ENCODE results near the gene HACD3. TPM values are rescaled to one million over a fixed set of nuclear protein-coding genes. Genes with fewer than 3 reads are reported as not detected.

Gene HACD3
- total and polyA plus RNA-seq, 2 of the 4 experiments (the other 2 are of a cell fraction) = 60.9 to 131 TPM

DNA sequence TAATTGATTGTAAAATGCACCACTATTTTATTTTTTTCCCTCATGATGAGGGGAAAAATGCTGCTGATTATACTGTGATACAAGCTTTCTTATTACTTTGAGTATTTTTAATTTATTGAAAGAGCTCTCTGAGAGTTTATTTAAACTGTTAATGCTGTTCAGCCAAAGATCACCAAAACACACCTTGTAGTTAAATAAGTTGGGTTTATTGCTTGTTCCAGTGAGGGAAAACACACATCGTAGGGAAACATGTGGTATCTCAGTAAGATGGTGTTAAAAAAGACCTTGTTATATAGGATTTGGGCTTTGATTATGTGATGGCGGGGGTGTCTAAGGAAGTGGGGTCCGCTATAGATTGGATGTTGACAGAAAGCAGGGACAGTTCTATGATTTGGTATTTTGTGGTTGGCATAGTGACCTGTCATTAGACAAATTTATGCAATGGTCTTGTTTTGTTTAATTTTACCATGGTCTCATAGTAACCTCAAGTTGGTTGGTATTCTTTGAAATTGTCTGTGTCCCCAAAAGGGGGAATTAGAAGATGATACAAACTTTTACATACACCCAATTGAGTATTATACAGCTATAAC lies 11.1 kb downstream of the HACD3 start:
- in situ Hi-C loops (cut with MboI; ENCODE audit: low sequenced_read_pairs) (no loop called here), intact Hi-C loops (cut with micrococcal nuclease) (no loop called here), dilution Hi-C loops (cut with HindIII; ENCODE audit: low sequenced_read_pairs, unreplicated experiment) (no loop called here)
- no peak overlapping the region for H2BK120ac ChIP-seq (ENCODE audit: low read depth, low read length)
- H2AFZ ChIP-seq (replicated peaks; ENCODE audit: low read length, poor library complexity) = no peak overlapping the region
- no peaks in the 10 kb centered on the region for H3K36me3 ChIP-seq (ENCODE audit: control insufficient read depth, insufficient read depth, low read length)
- POLR2A ChIA-PET (ENCODE audit: unreplicated experiment) = no interaction called here
- H3K9me3 ChIP-seq (ENCODE audit: control insufficient read depth, insufficient read depth, low read length) = no peaks in the 10 kb centered on the region
- no peak overlapping the region for H2BK5ac ChIP-seq (ENCODE audit: low read depth, low read length, poor library complexity, severe bottlenecking)
- H3K4me1 ChIP-seq (ENCODE audit: control insufficient read depth, insufficient read depth, low read length) = no peaks in the 10 kb centered on the region; the same call in 1 of the 2 replicates
- H3K23ac ChIP-seq (ENCODE audit: low read depth, low read length) = no peak overlapping the region
- ATAC-seq (ENCODE audit: low read depth) = no peak
- H4K91ac ChIP-seq (ENCODE audit: insufficient read depth, low read depth, low read length) = no peak overlapping the region
- H3K27ac ChIP-seq (ENCODE audit: insufficient read depth, low read length) = no peak overlapping the region
- WGBS, 2 experiments (ENCODE audit: extremely low coverage in 2 of 2, insufficient read length in 1 of 2) = 80% methylated on average over 1 of the region's 3 CpGs; no CpG with 5 or more reads in 1 of the 2 experiments
- H3K27me3 ChIP-seq (ENCODE audit: control insufficient read depth, insufficient read depth, low read length) = no peaks in the 10 kb centered on the region
- H3K4me3 ChIP-seq (ENCODE audit: insufficient read depth, low read depth, low read length) = no peak overlapping the region
- peaks cover 4% of the 10 kb centered on the region; the same call in 1 of the 2 replicates for H3K9me1 ChIP-seq (ENCODE audit: insufficient read depth, low read length)
- no peak overlapping the region for H4K8ac ChIP-seq (ENCODE audit: low read depth in 2 of 2, low read length in 2 of 2)
- no peak overlapping the region for H2AK9ac ChIP-seq (replicated peaks; ENCODE audit: low read depth, low read length, poor library complexity)
- no peak overlapping the region for H3K4ac ChIP-seq (ENCODE audit: low read depth, low read length)
- H2BK20ac ChIP-seq (ENCODE audit: low read depth, low read length) = no peak overlapping the region
- no peak overlapping the region for H3K9ac ChIP-seq (ENCODE audit: low read depth, low read length)
- no TSS peak for BruUV-seq (replicated peaks)
- no peak overlapping the region for H3K18ac ChIP-seq (ENCODE audit: low read depth, low read length)
- CTCF ChIA-PET = no interaction called here
- no peak overlapping the region for H3K56ac ChIP-seq (ENCODE audit: extremely low read depth, insufficient read depth, low read length)
- H4K5ac ChIP-seq (ENCODE audit: low read depth, low read length) = no peak overlapping the region
- no peak for DNase-seq
- no peak for TF ChIP-seq NFE2L2 (IDR thresholded peaks at IDR 0.05; ENCODE audit: low read depth, low read length)
- no peak for TF ChIP-seq MAZ (IDR thresholded peaks at IDR 0.05; ENCODE audit: borderline replicate concordance, low read depth, low read length)
- TF ChIP-seq BHLHE40 (IDR thresholded peaks at IDR 0.05; ENCODE audit: low read depth, low read length) = no peak
- no peak for TF ChIP-seq RAD21 (IDR thresholded peaks at IDR 0.05; ENCODE audit: low read length)
- no peak for TF ChIP-seq SMC3 (IDR thresholded peaks at IDR 0.05; ENCODE audit: low read depth, low read length)
- no peak for TF ChIP-seq POLR2A (IDR thresholded peaks at IDR 0.05; ENCODE audit: low read depth, low read length)
- no peak for TF ChIP-seq FOS (IDR thresholded peaks at IDR 0.05; ENCODE audit: low read depth, low read length)
- TF ChIP-seq CHD1 (IDR thresholded peaks at IDR 0.05; ENCODE audit: low read depth, low read length) = no peak
- TF ChIP-seq ELK1 (IDR thresholded peaks at IDR 0.05; ENCODE audit: borderline replicate concordance, low read depth, low read length) = no peak
- no peak for TF ChIP-seq MAFK (IDR thresholded peaks at IDR 0.05; ENCODE audit: low read depth, low read length)
- TF ChIP-seq CEBPB (IDR thresholded peaks at IDR 0.05; ENCODE audit: low read depth, low read length) = no peak
- TF ChIP-seq, protein P1, sequence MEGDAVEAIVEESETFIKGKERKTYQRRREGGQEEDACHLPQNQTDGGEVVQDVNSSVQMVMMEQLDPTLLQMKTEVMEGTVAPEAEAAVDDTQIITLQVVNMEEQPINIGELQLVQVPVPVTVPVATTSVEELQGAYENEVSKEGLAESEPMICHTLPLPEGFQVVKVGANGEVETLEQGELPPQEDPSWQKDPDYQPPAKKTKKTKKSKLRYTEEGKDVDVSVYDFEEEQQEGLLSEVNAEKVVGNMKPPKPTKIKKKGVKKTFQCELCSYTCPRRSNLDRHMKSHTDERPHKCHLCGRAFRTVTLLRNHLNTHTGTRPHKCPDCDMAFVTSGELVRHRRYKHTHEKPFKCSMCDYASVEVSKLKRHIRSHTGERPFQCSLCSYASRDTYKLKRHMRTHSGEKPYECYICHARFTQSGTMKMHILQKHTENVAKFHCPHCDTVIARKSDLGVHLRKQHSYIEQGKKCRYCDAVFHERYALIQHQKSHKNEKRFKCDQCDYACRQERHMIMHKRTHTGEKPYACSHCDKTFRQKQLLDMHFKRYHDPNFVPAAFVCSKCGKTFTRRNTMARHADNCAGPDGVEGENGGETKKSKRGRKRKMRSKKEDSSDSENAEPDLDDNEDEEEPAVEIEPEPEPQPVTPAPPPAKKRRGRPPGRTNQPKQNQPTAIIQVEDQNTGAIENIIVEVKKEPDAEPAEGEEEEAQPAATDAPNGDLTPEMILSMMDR (conservative IDR thresholded peaks at IDR 0.05; ENCODE audit: low read depth, low read length) = no peak
- no peak for TF ChIP-seq RCOR1 (IDR thresholded peaks at IDR 0.05; ENCODE audit: insufficient replicate concordance, low read length)
- H3K4me2 ChIP-seq (ENCODE audit: low read depth, low read length) = no peak overlapping the region
- peaks cover 40% of the 10 kb centered on the region for H4K20me1 ChIP-seq (ENCODE audit: insufficient read depth, low read length)
- H2BK15ac ChIP-seq (ENCODE audit: low read depth, low read length) = no peak overlapping the region
- peaks cover 26 to 62% of the 10 kb centered on the region in 2 experiments for H3K79me1 ChIP-seq (ENCODE audit: low read depth in 1 of 2, low read length in 2 of 2)
- no peak overlapping the region for H3K14ac ChIP-seq (replicated peaks; ENCODE audit: low read depth, low read length)
- no peak overlapping the region for H2AK5ac ChIP-seq (ENCODE audit: low read depth, low read length)

Measured in IMR-90 (cell line).